HuH-7.5 (cell line): ENCODE measurements around the gene RBM28.
"Not testable (repeated sequence)": the region's sequence is repeated elsewhere in the genome, so short reads cannot be mapped to it uniquely, and the experiment has no call there.

Experiments
- DNase-seq: peaks from one replicate; pipeline ENCODE4 v3.0.0; 2011; ENCODE audit warnings: low spot score

The RBM28 gene

GRCh38 chr7:128350708-128351295 is 7.1 kb upstream of the RBM28 start:
- no peak for DNase-seq

- no peak for DNase-seq
These were observed 5.7 kb upstream of the RBM28 start for GRCh38 chr7:128349466-128349825.

GRCh38 chr7:128347647-128348097 is 4.0 kb upstream of the RBM28 start:
- peak; percentile 66 for DNase-seq

GRCh38 chr7:128344431-128344774 is 695 bp upstream of the RBM28 start:
- DNase-seq = no peak

GRCh38 chr7:128341733-128342132 is 2.0 kb downstream of the RBM28 start:
- no peak for DNase-seq

GRCh38 chr7:128335730-128336129 is 8.0 kb downstream of the RBM28 start:
- DNase-seq = no peak

- DNase-seq = no peak
These were observed 19.4 kb downstream of the RBM28 start for GRCh38 chr7:128324368-128324680.

- DNase-seq = no peak
These were observed 20.0 kb downstream of the RBM28 start for GRCh38 chr7:128323459-128324367.

GRCh38 chr7:128323040-128323439 is 20.7 kb downstream of the RBM28 start:
- no peak for DNase-seq

- no peak for DNase-seq
These were observed 21.6 kb downstream of the RBM28 start for GRCh38 chr7:128322040-128322643.

GRCh38 chr7:128321044-128321422 is 22.7 kb downstream of the RBM28 start:
- no peak for DNase-seq

GRCh38 chr7:128318691-128319090 is 25.0 kb downstream of the RBM28 start:
- no peak for DNase-seq

- DNase-seq = no peak
These were observed 32.7 kb downstream of the RBM28 start for GRCh38 chr7:128311013-128311412.

- no peak for DNase-seq
These were observed 33.2 kb downstream of the RBM28 start for GRCh38 chr7:128310499-128310898.

GRCh38 chr7:128309976-128310375 is 33.7 kb downstream of the RBM28 start:
- DNase-seq = no peak

GRCh38 chr7:128309124-128309523 is 34.6 kb downstream of the RBM28 start:
- no peak for DNase-seq

- DNase-seq = no peak
These were observed 36.6 kb downstream of the RBM28 start for GRCh38 chr7:128307061-128307460.

GRCh38 chr7:128304212-128304611 is 39.5 kb downstream of the RBM28 start:
- no peak for DNase-seq

- DNase-seq = no peak
These were observed 40.1 kb downstream of the RBM28 start for GRCh38 chr7:128303643-128304042.

GRCh38 chr7:128303133-128303532 is 40.6 kb downstream of the RBM28 start:
- no peak for DNase-seq

GRCh38 chr7:128302139-128302538 is 41.6 kb downstream of the RBM28 start:
- no peak for DNase-seq

GRCh38 chr7:128299109-128299607 is 44.5 kb downstream of the RBM28 start:
- no peak for DNase-seq

- not testable (repeated sequence) for DNase-seq
These were observed 45.7 kb downstream of the RBM28 start for GRCh38 chr7:128298004-128298403.
